ENCODE measurements around the gene SCGB1A1.

- TF ChIP-seq POLR2A (IDR thresholded peaks at IDR 0.05; ENCODE audit: low read depth, low read length) (no peak), TAF1 (IDR thresholded peaks at IDR 0.05; ENCODE audit: low read depth, low read length) (no peak)
These were observed 49.7 kb downstream of the SCGB1A1 start for GRCh38 chr11:62468577-62468976.

Measured in GM12891 (cell line).